ENCODE results near the gene EOLA2. TPM values are rescaled to one million over a fixed set of nuclear protein-coding genes. Genes with fewer than 3 reads are reported as not detected.

Gene EOLA2
- total and polyA plus RNA-seq, 10 of the 15 experiments (the other 5 are each of a cell fraction or from before 2014, with no cell fraction given), result 23.9 to 55.8 (median 41.4) TPM

DNA sequence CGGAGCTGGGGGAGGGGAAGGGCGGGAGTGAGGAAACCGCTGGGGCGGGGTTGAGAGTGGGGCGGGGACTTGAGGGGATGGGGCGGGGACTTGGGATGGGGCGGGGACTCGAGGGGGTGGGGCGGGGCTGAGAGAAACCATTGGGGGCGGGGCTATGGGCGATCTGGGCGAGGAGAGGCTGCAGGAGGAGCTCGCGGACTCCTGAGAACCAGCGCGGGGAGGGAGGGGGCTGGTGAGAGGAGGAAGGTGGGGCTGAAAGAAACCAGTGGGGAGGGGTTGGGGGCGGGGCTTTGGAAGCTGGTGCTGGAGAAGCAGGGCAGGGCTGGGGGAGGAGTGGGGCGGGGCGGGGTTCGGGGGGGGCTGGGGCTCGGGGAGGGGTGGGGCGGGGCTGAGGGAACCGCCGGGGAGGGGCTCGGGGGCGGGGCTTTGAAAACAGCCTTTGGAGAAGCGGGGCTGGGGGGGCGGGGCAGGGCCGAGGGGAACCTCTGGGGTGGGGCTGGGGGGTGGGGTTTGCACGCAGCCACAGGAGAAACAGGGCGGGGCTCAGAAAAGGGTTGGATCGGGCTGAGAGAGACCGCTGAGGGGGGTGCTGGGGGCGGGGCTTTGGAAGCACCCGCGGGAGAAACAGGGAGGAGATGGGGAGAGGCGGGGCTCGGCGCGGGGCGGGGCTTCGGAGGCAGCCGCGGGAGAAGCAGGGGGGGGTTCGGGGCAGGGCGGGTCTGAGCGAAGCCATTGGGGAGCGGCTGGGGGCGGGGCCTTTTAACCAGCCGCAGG lies 777 bp upstream of the EOLA2 start:
- ChIA-PET SMC1A (ENCODE audit: uncharacterized antibody, unreplicated experiment) (interaction anchor here (0.9 to 1.4 kb wide), 3 partner anchors 399 to 761 kb away, joined by 3 to 11 read pairs (median 3); partner anchors contain the start of gene EOLA1), POLR2A (interaction anchor here (0.5 to 3.1 kb wide), 11 partner anchors 23 to 703 kb away, joined by 3 to 34 read pairs (median 3); partner anchors contain the start of genes EOLA1 and MTM1), CTCF (interaction anchor here (0.6 to 1.4 kb wide), 5 partner anchors 22 to 436 kb away, joined by 3 to 5 read pairs (median 3); no protein-coding TSS in a partner anchor), RAD21 (ENCODE audit: unreplicated experiment) (interaction anchor here (0.7 to 3.9 kb wide), 8 partner anchors 23 to 1072 kb away, joined by 3 to 49 read pairs (median 5); partner anchors contain the start of genes EOLA1 and MTM1)
- TF ChIP-seq SP1 (IDR thresholded peaks at IDR 0.05; ENCODE audit: low read depth, low read length), result peak; percentile 24
- TF ChIP-seq BHLHE40 (IDR thresholded peaks at IDR 0.05; ENCODE audit: borderline replicate concordance in 1 of 2, low read depth in 2 of 2, low read length in 1 of 2), result no peak
- peak; percentile 7; the same call in 1 of the 2 replicates for TF ChIP-seq CREB1 (IDR thresholded peaks at IDR 0.05; ENCODE audit: low read depth)
- Histone ChIP-seq H3K4me1 (ENCODE audit: control insufficient read depth, insufficient read depth, low read length) (no peaks in the 10 kb centered on the region), H3K4me3 (no peak overlapping the region), H3K9me3 (replicated peaks; ENCODE audit: control insufficient read depth, insufficient read depth, low read length) (no peaks in the 10 kb centered on the region; the same call in 2 of the 3 replicates), H4K20me1 (ENCODE audit: control insufficient read depth, insufficient read depth) (no peaks in the 10 kb centered on the region), H3K27ac (ENCODE audit: control insufficient read depth, insufficient read depth) (no peak overlapping the region; the same call in 1 of the 2 replicates), H3K36me3 (ENCODE audit: control insufficient read depth in 2 of 2, insufficient read depth in 2 of 2, low read length in 1 of 2) (no peaks in the 10 kb centered on the region; a peak in 1 of 4 replicates), H3K4me2 (ENCODE audit: control insufficient read depth, insufficient read depth) (no peak overlapping the region), H3K9ac (ENCODE audit: control insufficient read depth, insufficient read depth, low read length) (no peak overlapping the region), H3K79me2 (ENCODE audit: control insufficient read depth, insufficient read depth, low read length) (peaks cover 11% of the 10 kb centered on the region), H3K27me3 (replicated peaks in 1 of 2; ENCODE audit: control insufficient read depth in 2 of 2, insufficient read depth in 2 of 2, low read length in 1 of 2) (no peaks in the 10 kb centered on the region), H2AFZ (ENCODE audit: control insufficient read depth, low read depth, low read length) (no peak overlapping the region)
- DNase-seq (ENCODE audit: low read depth, low spot score) (peak; percentile 30), FAIRE-seq (no peak), ATAC-seq (peak; percentile 7)
- in situ Hi-C loops (cut with MboI), result no loop called here
- no TSS peak for BruUV-seq (replicated peaks)
- no CpG with 5 or more reads among the region's 50 CpGs for WGBS (ENCODE audit: insufficient coverage, insufficient replicate concordance, low lambda C conversion rate, missing lambda C conversion rate)
- intact Hi-C loops (cut with micrococcal nuclease; ENCODE audit: unreplicated experiment), result loop anchor here (10.0 kb wide), 1 partner anchor 434 kb away; the partner anchor contains the start of gene IDS

Data from GM12878 (cell line).